GM21447 (cell line): ENCODE measurements around the gene CYP4A11.
"Not testable (repeated sequence)": the region's sequence is repeated elsewhere in the genome, so short reads cannot be mapped to it uniquely, and the experiment has no call there.

Experiments used
- ATAC-seq: cut with Tn5 transposase; IDR thresholded peaks from one replicate; pipeline ENCODE4 v1.9.1; 2021; ENCODE audit not compliant: unreplicated experiment

CYP4A11 gene

GRCh38 chr1:46927249-46927835 lies 13.9 kb downstream of the CYP4A11 start:
- ATAC-seq, result no peak

- ATAC-seq, result no peak
Measured at GRCh38 chr1:46910790-46911189, 30.5 kb downstream of the CYP4A11 start.

GRCh38 chr1:46903481-46903880 lies 37.8 kb downstream of the CYP4A11 start:
- no peak for ATAC-seq

GRCh38 chr1:46900401-46900800 lies 40.9 kb downstream of the CYP4A11 start:
- ATAC-seq, result no peak

- not testable (repeated sequence) for ATAC-seq
Measured at GRCh38 chr1:46881656-46882055, 59.6 kb downstream of the CYP4A11 start.
